Activated CD4-positive, alpha-beta T cell treated with anti-CD3 and anti-CD28 coated beads for 24 hours (primary cell): Measurements from ENCODE around the gene NSD1.
"Not testable (repeated sequence)": the region's sequence is repeated elsewhere in the genome, so short reads cannot be mapped to it uniquely, and the experiment has no call there.

Experiments
- DNase-seq, 2 donors: peaks; one replicate each; pipeline ENCODE4 v3.0.0-alpha.2; 2020; ENCODE audit warnings: low read depth in 2 of 2

The NSD1 gene

DNA sequence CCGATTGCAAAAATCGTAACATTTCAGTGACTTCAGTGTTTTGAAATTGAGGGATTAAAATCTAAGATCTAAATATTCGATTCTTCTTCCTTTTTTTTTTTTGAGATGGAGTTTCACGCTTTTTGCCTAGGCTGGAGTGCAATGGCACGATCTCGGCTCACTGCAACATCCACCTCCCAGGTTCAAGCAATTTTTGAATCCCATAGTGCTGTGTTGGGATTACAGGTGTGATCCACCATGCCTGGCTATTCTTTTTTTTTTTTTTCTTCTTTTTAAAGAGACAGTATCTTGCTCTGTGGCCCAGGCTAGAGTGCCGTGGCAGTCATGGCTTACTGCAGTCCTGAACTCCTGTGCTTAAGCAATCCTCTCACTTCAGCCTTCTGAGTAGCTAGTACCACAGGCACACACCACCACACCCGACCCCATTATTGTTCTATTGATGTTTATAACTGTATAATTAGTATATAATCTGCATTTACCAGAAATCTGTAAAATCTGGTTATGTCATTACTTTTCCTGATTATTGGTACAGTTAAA is 42.7 kb downstream of the NSD1 start:
- no peak for DNase-seq

DNA sequence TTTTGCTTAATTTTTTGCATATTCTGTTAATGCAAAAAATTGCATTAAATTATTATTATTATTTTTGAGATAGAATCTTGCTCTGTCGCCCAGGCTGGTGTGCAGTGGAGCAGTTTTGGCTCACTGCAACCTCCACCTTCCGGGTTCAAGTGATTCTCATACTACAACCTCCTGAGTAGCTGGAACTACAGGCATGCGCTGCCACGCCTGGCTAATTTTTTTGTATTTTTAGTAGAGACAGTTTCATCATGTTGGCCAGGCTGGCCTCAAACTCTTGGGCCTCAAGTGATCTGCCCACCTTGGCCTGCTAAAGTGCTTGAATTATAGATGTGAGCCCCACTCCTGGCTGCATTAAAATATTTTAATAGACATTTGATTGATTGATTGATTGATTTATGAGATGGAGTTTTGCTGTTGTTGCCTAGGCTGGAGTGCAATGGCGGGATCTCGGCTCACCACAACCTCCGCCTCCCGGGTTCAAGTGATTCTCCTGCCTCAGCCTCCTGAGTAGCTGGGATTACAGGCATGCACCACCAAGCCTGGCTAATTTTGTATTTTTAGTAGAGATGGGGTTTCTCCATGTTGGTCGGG is 44.4 kb downstream of the NSD1 start:
- not testable (repeated sequence) for DNase-seq

DNA sequence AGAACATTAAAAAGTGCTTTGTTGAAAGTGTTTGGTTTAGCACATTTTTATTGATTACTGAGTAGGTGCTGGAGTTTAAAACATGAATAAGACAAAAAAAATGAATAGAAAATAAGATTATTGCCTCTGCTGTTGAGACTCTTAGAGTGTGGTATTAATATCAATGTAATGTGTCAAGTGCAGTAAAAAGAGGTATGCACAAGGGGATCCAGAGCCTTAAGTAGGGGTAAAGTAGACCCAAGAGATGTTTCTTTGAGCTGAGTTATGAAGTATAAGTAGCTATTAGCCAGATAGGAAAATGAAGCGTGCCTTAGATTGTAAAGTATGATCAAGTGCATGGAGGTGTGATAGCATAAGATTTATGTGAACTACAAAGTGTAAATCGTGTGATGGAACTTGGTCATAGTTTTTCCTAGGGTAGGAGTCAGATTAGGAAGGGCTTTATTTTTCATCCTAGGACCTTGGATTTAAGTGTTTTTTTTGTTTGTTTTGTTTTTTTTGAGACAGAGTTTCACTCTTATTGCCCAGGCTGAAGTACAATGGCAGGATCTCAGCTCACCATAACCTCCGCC is 45.2 kb downstream of the NSD1 start:
- no peak for DNase-seq

DNA sequence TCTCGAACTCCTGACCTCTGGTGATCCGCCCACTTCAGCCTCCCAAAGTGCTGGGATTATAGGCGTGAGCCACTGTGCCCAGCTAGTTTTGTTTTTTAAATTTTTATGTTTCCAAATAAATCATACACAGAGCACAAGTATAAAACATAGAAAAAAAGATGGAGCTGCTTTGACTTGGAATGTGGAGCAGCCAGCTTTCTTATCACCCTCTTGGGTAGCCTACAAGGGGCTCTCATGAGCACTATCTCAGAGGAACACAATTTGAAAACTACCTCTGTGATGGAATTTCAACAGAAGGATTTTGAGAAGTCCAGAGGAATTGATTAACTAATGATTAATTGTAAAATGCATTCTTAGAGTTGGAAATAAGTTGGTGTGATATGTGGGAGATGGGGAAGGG is 45.9 kb downstream of the NSD1 start:
- no peak for DNase-seq

DNA sequence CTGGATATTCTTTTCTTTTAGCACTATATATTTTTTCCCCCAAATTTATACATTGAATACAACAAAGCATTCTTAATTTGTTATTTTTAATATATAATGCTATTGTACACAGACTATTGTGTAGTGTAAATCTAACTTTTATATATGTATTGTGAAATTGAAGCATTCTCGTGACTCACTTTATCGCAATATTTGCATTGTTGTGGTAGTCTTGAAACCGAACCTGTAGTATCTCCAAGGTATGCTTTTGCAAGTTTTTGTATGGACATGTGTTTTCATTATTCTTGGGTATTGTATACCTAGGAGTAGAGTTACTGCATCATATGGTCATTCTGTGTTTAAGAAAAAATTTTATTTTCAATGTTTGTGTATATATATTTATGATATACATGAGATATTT is 49.6 kb downstream of the NSD1 start:
- DNase-seq, result no peak

DNA sequence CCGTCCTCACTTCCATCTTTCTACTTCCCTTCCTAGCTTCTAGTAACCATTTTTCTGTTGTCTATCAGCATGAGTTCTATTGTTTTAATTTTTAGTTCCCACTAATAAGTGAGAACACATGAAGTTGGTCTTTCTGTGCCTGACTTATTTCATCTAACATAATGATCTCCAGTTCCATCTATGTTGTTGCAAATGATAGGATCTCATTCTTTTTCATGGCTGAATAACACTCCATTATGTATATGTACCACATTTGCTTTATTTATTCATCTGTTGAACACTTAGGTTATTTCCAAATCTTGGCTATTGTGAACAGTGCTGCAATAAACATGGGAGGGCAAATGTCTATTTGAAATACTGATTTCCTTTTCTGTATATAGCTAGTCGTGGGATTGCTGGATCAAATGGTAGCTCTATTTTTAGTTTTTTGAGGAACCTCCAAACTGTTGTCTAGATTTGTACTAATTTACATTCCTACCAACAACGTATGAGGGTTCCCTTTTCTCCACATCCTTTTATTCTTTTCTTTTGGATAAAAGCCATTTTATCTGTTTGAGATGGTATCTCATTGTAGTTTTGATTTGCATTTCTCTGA is 50.3 kb downstream of the NSD1 start:
- no peak for DNase-seq

DNA sequence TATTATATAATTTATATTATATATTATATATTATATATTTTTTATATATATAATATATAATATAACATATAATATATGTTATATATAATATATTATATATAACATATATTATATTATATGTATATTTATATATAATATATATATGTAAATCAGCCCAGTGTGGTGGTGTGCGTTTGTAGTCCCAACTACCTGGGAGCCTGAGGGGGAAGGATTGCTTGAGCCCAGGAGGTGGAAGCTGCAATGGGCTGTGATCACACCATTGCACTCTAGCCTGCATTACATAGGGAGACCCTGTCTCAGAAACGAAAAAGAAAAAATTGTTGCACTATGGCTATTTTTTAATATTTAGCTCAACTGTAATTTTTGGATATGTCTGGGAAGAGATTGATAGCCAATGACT is 52.4 kb downstream of the NSD1 start:
- no peak for DNase-seq

DNA sequence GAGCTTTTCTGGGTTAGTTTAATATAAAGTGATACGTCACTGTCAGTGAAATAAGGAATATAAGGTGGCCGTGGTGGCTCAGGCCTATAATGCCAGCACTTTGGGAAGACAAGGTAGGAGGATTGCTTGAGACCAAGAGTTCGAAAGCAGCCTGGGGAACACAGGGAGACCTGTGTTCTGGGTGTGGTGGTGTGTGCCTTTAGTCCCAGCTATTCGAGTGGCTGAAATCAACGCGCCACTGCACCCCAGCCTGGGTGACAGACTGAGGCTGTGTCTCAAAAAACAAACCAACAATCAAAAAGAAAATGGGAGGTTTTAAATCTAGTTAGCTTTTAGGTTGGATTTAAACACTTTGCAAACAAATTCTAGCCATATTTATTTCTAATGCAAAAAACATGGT is 53.1 kb downstream of the NSD1 start:
- DNase-seq, result no peak

DNA sequence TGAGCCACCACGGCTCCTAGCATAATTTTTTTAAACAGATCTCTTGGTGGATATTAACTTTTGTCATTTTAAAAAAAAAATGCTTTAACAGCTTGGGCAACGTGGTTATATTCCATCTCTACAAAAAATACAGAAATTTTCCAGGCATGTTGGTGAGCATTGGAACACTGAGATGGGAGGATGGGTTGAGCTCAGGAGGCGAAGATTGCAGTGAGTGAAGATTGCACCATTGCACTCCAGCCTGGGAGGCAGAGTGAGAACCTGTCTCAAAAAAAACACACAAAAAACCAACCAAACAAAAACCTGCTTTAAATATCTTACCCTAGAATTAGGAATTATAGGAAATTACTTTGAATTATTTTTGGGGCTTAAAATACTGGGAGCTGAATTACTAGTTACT is 55.2 kb downstream of the NSD1 start:
- DNase-seq, result no peak

DNA sequence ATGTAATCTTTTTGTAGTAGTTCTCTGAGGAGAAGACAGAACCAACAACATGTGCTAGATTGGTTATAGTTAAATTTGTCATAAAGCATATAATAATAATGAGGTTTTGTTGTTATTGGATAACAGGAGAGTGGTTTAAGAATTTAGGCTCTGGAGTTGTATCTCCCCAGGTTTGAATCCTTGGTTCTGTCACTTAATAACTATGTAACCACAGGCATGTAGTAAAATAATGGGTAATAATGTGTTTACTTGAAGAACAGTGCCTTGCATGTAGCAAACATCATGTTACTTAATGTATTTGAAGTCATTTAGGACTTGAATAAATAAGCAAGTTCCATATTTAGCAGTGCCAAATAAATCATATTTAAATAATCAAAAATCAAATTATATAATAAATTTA is 55.8 kb downstream of the NSD1 start:
- no peak for DNase-seq

DNA sequence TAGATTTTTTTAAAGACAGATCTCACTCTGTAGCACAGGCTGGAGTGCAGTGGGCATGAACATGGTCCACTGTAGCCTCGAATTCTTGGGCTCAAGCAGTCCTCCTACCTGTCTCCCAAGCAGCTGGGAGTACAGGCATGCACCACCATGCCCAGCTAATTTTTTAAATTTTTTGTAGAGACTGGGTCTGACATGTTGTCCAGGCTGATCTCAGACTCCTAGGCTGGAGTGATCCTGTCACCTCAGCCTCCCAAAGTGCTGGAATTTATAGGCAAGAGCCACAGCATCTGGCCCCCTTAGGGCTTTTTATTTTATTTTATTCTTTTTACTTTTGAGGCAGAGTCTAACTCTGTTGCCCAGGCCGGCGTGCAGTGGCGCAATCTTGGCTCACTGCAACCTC is 56.4 kb downstream of the NSD1 start:
- no peak for DNase-seq

DNA sequence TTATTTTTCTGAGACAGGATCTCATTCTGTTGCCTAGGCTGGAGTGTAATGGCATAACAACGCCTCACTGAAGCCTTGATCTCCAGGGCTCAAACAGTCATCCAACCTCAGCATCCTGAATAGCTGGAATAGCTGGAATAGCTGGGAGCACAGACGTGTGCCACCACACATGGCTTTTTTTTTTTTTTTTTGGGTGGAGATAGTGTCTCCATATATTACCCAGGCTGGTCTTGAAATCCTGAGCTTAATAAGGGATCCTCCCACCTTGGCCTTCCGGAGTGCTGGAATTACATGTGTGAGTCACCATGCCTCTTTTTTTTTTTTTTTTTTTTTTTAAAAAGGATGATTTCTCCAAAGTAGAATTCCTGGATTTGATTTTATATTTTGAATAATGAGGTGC is 60.7 kb downstream of the NSD1 start:
- DNase-seq, result no peak

DNA sequence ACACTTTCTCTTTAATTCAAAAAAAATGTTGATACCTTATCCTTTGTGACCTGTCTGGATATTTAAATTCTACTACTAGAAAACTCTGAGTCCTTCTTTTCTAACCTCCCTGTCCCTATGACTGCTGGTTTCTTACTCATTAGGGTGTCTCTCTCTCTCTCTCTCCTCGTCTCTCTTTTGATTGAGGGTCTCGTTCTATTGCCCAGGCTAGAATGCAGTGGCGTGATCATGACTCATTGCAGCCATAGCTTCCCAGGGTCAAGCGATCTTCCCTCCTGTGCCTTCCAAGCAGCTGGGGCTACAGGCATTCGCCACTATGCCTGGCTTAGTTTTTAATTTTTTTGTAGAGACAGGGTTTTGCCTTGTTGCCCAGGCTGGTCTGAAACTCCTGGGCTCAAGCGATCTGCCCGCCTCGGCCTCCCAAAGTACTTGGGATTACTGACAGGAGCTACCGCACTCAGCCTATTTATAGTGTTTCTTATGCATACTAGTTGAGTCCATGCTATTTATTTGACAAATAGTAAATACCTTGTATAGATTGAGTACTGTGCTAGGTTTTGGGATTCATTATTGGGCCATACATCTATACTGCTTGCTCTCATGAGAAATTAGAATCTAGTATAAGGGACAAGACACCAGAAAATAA is 61.9 kb downstream of the NSD1 start:
- DNase-seq, result no peak

DNA sequence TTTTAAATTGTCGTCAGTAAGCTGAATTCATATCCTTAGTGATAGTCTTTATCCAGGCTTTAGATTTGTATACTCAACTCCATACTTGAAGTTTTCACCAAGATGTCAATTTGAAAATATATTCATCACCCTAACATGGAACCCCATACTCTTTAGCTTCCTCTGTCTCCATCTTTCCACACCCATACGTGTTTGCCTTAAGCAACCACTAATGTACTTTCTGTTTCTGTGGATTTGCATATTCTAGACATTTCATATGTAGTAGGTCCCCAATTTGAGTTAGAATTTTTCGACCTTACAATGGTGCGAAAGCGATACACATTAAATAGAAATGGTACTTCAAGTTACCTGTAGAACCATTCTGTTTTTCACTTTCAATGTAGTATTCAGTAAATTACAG is 65.2 kb downstream of the NSD1 start:
- no peak for DNase-seq

DNA sequence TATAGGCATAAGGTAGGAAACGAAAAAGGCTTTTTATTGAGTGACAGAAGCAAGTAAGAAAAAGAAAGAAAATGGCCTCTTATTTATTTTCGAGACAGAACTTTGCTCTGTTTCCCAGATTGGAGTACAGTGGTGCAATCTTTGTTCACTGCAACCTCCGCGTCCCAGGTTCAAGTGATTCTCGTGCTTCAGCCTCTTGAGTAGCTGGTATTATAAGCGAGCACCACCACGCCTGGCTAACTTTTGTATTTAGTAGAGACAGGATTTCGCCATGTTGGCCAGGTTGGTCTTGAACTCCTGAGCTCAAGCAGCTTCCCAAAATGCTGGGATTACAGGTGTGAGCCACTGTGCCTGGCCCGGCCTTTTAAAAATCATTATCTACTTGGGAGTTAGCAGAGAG is 70.7 kb downstream of the NSD1 start:
- DNase-seq, result no peak

DNA sequence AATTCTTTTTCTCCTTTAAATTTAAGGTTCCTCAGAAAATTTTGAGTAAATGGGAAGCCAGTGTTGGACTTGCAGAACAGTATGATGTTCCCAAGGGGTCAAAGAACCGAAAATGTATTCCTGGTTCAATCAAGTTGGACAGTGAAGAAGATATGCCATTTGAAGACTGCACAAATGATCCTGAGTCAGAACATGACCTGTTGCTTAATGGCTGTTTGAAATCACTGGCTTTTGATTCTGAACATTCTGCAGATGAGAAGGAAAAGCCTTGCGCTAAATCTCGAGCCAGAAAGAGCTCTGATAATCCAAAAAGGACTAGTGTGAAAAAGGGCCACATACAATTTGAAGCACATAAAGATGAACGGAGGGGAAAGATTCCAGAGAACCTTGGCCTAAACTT is 76.0 kb downstream of the NSD1 start:
- DNase-seq, result no peak

DNA sequence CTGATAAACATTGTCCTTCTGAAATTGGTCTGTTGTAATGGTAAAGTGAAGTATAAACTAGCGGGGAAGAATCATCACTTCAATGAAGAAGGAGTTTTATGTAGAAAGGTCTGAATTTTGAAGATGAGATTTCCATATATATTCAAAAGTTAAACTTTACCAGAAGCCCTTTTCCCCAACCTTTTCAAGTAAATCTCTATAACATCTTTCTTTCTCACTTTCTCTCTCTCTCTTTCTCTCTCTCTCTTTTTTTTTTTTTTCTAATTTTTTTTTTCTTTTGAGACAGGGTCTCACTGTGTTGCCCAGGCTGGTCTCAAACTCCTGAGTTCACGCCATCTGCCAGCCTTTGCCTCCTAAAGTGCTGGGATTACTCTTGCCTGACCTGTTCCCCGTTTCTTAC is 78.7 kb downstream of the NSD1 start:
- DNase-seq, result no peak

DNA sequence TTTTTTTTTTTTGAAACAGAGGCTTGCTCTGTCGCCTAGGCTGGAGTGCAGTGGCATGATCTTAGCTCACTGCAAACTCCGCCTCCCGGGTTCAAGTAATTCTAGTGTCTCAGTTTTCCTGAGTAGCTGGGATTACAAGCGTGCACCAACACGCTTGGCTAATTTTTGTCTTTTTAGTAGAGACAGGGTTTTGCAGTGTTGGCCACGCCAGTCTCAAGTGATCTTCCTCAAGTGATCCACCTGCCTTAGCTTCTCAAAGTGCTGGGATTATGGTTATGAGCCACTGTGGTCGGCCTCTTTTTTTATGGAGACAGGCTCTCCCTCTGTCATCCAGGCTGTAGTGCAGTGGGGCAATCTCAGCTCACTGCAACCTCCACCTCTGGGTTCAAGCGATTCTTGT is 87.0 kb downstream of the NSD1 start:
- DNase-seq, result no peak

DNA sequence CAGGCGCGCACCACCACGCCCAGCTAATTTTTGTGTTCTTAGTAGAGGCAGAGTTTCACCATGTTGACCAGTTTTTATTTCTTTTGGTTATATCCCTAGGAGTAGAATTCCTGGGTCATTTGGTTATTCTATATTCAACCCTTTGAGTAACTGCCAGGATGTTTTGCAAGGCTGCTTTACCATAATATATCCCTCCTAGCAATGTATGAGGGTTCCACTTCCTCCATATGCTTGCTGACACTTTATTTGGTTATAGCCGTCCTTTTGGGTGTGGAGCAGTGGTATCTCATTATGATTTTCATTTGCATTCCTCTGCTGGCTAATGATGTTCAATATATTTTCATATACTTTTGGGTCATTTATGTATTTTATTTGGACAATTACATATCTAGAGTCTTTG is 88.7 kb downstream of the NSD1 start:
- no peak for DNase-seq

DNA sequence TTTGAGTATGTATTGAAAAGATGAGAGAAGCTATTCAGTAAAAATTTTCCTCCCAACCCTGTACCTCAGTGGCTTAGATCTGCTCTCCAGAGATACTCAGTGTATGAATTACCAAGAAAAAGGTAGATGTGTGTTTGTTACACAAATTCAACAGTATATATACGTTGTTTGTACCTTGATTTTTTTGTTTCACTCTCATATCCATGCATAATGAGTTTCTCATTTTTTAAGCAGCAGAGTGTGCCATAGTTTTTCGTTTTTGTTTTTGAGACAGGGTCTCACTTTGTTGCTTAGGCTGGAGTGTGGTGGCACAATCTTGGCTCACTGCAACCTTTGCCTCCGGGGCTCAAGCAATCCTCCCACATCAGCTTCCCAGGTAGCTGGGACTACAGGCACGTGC is 92.2 kb downstream of the NSD1 start:
- no peak for DNase-seq

DNA sequence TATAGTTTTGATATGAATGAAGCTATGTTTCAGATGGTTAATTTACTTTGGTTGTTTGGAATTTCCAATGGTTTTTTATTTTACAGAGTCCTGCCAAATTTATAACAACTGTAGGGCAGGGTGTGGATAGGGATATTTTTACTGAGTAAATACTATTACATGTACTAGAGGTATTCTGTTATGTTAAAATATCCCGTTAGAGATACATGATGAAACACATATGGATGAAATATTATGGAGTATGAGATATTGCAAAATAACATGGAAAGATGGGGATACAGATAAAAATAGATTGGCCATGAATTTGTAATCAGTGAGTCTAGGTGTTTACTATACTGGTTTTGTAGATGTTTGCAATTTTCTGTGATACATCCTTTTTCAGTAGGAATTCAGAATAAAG is 93.3 kb downstream of the NSD1 start:
- DNase-seq, result no peak

DNA sequence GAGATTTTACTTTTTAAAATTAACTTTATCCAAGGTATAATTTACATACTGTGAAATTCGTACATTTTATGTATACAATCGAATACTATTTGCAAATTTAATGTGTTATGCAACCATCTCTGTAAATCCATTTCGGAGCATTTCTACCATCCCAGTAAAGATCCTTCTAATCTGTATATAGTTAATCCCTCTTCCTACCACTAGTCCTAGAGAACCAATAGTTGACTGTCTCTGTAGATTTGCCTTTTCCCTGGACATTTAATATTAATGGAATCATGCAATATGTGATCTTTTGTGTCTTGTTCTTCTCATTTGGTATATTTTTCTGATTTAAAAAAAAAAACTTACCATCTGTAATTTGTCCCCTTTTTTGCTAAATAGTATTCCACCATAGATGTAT is 95.2 kb downstream of the NSD1 start:
- no peak for DNase-seq

DNA sequence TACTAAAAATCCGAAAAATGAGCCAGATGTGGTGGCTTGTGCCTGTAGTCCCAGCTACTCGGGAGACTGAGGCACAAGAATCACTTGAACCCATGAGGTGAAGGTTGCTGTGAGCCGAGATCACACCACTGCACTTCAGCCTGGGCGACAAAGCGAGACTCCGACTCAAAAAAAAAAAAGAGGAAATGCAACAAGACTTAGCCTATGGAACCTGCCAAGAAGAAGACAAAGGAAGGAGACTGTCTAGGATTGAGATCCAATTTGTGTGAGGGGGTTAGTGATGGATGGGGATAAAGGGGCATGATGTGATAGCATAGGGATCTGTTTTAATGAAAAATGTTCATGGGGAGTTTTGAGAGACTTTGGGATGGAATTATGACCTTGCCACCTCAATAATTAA is 97.1 kb downstream of the NSD1 start:
- DNase-seq, result no peak
